Measurements from ENCODE around the gene HIPK2.

DNA sequence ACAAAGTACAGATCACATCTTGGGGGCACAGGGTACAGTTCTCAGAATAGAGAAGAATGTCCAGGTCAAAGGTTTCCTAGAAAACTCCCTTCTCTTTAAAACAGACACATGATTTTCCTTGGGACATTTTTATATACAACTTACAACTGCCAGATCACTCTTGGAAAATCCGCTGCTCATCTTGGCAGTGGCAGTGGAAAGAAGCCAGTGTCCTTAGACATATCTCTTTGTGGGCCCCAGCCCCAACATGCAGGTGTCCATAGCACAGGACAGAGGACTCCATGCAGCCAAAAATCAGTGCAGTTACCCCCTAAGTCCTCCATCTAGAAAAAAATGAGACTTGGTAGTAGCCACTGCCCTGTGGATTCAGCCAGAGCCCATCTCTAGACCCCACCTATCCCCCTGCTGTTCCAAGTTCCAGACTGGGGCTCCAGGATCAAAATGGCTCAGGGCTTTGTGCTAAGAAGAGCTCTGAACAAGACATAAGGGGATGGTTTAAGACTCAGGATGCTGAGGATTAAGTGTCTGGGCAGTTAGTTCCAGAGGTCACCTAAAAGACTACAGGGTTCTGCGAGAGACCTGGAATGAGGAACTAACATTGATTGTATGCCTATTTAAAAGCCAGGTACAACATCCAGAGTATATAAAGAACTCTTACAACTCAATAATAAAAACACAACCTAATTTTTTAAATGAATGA lies 34.4 kb downstream of the HIPK2 start:
- TF ChIP-seq FOXK2 (IDR thresholded peaks at IDR 0.05), result no peak
- no peak for TF ChIP-seq CTCF (IDR thresholded peaks at IDR 0.05 in 2 of 3, conservative IDR thresholded peaks at IDR 0.05 in 1 of 3; ENCODE audit: control insufficient read depth in 2 of 3, extremely low read depth in 1 of 3, insufficient read depth in 1 of 3, low read depth in 3 of 3, low read length in 3 of 3)
- no peak for TF ChIP-seq RB1 (IDR thresholded peaks at IDR 0.05; ENCODE audit: borderline replicate concordance)
- no peak for TF ChIP-seq YBX1 (IDR thresholded peaks at IDR 0.05)
- TF ChIP-seq, protein P1, sequence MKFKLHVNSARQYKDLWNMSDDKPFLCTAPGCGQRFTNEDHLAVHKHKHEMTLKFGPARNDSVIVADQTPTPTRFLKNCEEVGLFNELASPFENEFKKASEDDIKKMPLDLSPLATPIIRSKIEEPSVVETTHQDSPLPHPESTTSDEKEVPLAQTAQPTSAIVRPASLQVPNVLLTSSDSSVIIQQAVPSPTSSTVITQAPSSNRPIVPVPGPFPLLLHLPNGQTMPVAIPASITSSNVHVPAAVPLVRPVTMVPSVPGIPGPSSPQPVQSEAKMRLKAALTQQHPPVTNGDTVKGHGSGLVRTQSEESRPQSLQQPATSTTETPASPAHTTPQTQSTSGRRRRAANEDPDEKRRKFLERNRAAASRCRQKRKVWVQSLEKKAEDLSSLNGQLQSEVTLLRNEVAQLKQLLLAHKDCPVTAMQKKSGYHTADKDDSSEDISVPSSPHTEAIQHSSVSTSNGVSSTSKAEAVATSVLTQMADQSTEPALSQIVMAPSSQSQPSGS (IDR thresholded peaks at IDR 0.05; ENCODE audit: low read length), result no peak
- no peak for TF ChIP-seq MEF2A (IDR thresholded peaks at IDR 0.05; ENCODE audit: insufficient read depth, low read depth, low read length)
- TF ChIP-seq CBX5 (IDR thresholded peaks at IDR 0.05; ENCODE audit: low read depth), result no peak
- TF ChIP-seq RCOR1 (conservative IDR thresholded peaks at IDR 0.05; ENCODE audit: low read depth, low read length), result no peak
- TF ChIP-seq SREBF2 (IDR thresholded peaks at IDR 0.05; ENCODE audit: low read length), result no peak
- no peak for TF ChIP-seq NFXL1 (IDR thresholded peaks at IDR 0.05; ENCODE audit: borderline replicate concordance)

Measured in GM12878 (cell line).